H9 (cell line): ENCODE results near the gene SOWAHC. TPM values are rescaled to one million over a fixed set of nuclear protein-coding genes. Genes with fewer than 3 reads are reported as not detected.

Experiments used
- DNase-seq: peaks from one replicate; pipeline ENCODE4 v3.0.0-alpha.2; 2017
- H2AFZ ChIP-seq: one replicate; pipeline ENCODE4 v1.6.1; 2013; ENCODE audit warnings: mild to moderate bottlenecking, low read length, control low read depth, moderate library complexity
- H2AK5ac ChIP-seq: 2 replicates; pipeline ENCODE4 v1.6.1; 2013; ENCODE audit warnings: low read length, control low read depth, mixed read lengths; ENCODE audit not compliant: insufficient read length
- H2BK120ac ChIP-seq: one replicate; pipeline ENCODE4 v1.6.1; 2013; ENCODE audit warnings: low read depth, mild to moderate bottlenecking, low read length, control low read depth, inconsistent platforms; ENCODE audit not compliant: poor library complexity, severe bottlenecking
- H2BK12ac ChIP-seq: 2 replicates; pipeline ENCODE4 v1.6.1; 2013; ENCODE audit warnings: low read length, control low read depth, mixed read lengths, low read depth; ENCODE audit not compliant: insufficient read length
- H2BK15ac ChIP-seq: 2 replicates; pipeline ENCODE4 v1.6.1; 2013; ENCODE audit warnings: low read depth, low read length, control low read depth
- H2BK20ac ChIP-seq: one replicate; pipeline ENCODE4 v1.6.1; 2013; ENCODE audit warnings: low read depth, mild to moderate bottlenecking, low read length, control low read depth, inconsistent platforms; ENCODE audit not compliant: poor library complexity, severe bottlenecking
- H2BK5ac ChIP-seq: 2 replicates; pipeline ENCODE4 v1.6.1; 2013; ENCODE audit warnings: low read length, control low read depth, mixed read lengths; ENCODE audit not compliant: insufficient read length
- H3K14ac ChIP-seq: 2 replicates; pipeline ENCODE4 v1.6.1; 2013; ENCODE audit warnings: low read length, control low read depth; ENCODE audit not compliant: insufficient read depth
- H3K18ac ChIP-seq: 2 replicates; pipeline ENCODE4 v1.6.1; 2013; ENCODE audit warnings: low read depth, mild to moderate bottlenecking, mixed read lengths, low read length, control low read depth; ENCODE audit not compliant: insufficient read length
- H3K23ac ChIP-seq: 2 replicates; pipeline ENCODE4 v1.6.1; 2013; ENCODE audit warnings: low read length, control low read depth, mixed read lengths, low read depth; ENCODE audit not compliant: insufficient read length
- H3K23me2 ChIP-seq: 2 replicates; pipeline ENCODE4 v1.6.1; 2013; ENCODE audit warnings: low read depth, mild to moderate bottlenecking, mixed read lengths, low read length, control low read depth; ENCODE audit not compliant: insufficient read length, poor library complexity, severe bottlenecking
- H3K27ac ChIP-seq: 2 replicates; pipeline ENCODE4 v1.5.1; 2013; ENCODE audit warnings: low read length, control low read depth, mixed read lengths, low read depth; ENCODE audit not compliant: insufficient read length
- H3K27me3 ChIP-seq: 2 replicates; pipeline ENCODE4 v1.6.1; 2013; ENCODE audit warnings: low read length, control low read depth, inconsistent platforms; ENCODE audit not compliant: insufficient read depth
- H3K4ac ChIP-seq: 2 replicates; pipeline ENCODE4 v1.6.1; 2013; ENCODE audit warnings: low read depth, mild to moderate bottlenecking, control low read depth, inconsistent platforms, low read length, moderate library complexity
- H3K4me1 ChIP-seq: 2 replicates; pipeline ENCODE4 v1.6.1; 2013; ENCODE audit warnings: low read length, control low read depth, inconsistent platforms; ENCODE audit not compliant: insufficient read depth
- H3K4me2 ChIP-seq: 2 replicates; pipeline ENCODE4 v1.6.1; 2013; ENCODE audit warnings: low read length, control low read depth, mixed read lengths; ENCODE audit not compliant: insufficient read length, insufficient read depth
- H3K56ac ChIP-seq: 2 replicates; pipeline ENCODE4 v1.6.1; 2013; ENCODE audit warnings: low read depth, mild to moderate bottlenecking, mixed read lengths, low read length, control low read depth; ENCODE audit not compliant: insufficient read length
- H3K79me1 ChIP-seq: 2 replicates; pipeline ENCODE4 v1.6.1; 2013; ENCODE audit warnings: low read depth, mild to moderate bottlenecking, moderate library complexity, low read length, control low read depth, inconsistent platforms; ENCODE audit not compliant: insufficient read depth, poor library complexity, severe bottlenecking
- H3K79me2 ChIP-seq: 2 replicates; pipeline ENCODE4 v1.6.1; 2013; ENCODE audit warnings: low read length, control low read depth, inconsistent platforms; ENCODE audit not compliant: insufficient read depth
- H3K9ac ChIP-seq: 2 replicates; pipeline ENCODE4 v1.6.1; 2013; ENCODE audit warnings: low read length, control low read depth, mixed read lengths; ENCODE audit not compliant: insufficient read length; ENCODE audit errors: extremely low read depth
- H3K9me3 ChIP-seq: one replicate; pipeline ENCODE4 v1.6.1; 2013; ENCODE audit warnings: low read depth, low read length, inconsistent platforms; ENCODE audit not compliant: control insufficient read depth
- H3T11ph ChIP-seq: one replicate; pipeline ENCODE4 v1.6.1; 2013; ENCODE audit warnings: mild to moderate bottlenecking, low read length, control low read depth, inconsistent platforms
- H4K20me1 ChIP-seq: one replicate; pipeline ENCODE4 v1.6.1; 2013; ENCODE audit not compliant: control insufficient read depth, insufficient read length, insufficient read depth
- H4K5ac ChIP-seq: 2 replicates; pipeline ENCODE4 v1.6.1; 2013; ENCODE audit warnings: low read depth, mild to moderate bottlenecking, mixed read lengths, low read length, control low read depth; ENCODE audit not compliant: insufficient read length
- H4K8ac ChIP-seq: replicated peaks from 2 replicates; pipeline ENCODE4 v1.6.1; 2013; ENCODE audit warnings: low read length, control low read depth, mixed read lengths, low read depth; ENCODE audit not compliant: insufficient read length
- H4K91ac ChIP-seq: 2 replicates; pipeline ENCODE4 v1.6.1; 2013; ENCODE audit warnings: low read depth, mild to moderate bottlenecking, moderate library complexity, mixed read lengths, low read length, control low read depth; ENCODE audit not compliant: insufficient read length
- H3K27ac Mint-ChIP-seq, 3 experiments: 2 replicates in 2 of 3; 3 replicates in 1 of 3; pipeline ENCODE4 v1.8.0; 2020 to 2021; ENCODE audit warnings: mixed read lengths in 3 of 3, mild to moderate bottlenecking in 1 of 3, moderate library complexity in 1 of 3
- H3K27me3 Mint-ChIP-seq: 2 replicates; pipeline ENCODE4 v1.8.0; 2021; ENCODE audit warnings: low read depth, mild to moderate bottlenecking, moderate library complexity, mixed read lengths
- H3K36me3 Mint-ChIP-seq, 3 experiments: 2 replicates in 2 of 3; 3 replicates in 1 of 3; pipeline ENCODE4 v1.8.0; 2020 to 2021; ENCODE audit warnings: low read depth in 3 of 3, mixed read lengths in 3 of 3; ENCODE audit not compliant: insufficient read depth in 1 of 3
- H3K4me1 Mint-ChIP-seq, 2 experiments: 2 replicates each; pipeline ENCODE4 v1.8.0; 2020; ENCODE audit warnings: mixed read lengths in 2 of 2
- H3K4me3 Mint-ChIP-seq, 2 experiments: 2 replicates in 1 of 2; 3 replicates in 1 of 2; pipeline ENCODE4 v1.8.0; 2020 to 2021; ENCODE audit warnings: mild to moderate bottlenecking in 2 of 2, mixed read lengths in 2 of 2, moderate library complexity in 1 of 2
- H3K9me3 Mint-ChIP-seq, 2 experiments: 2 replicates in 1 of 2; 3 replicates in 1 of 2; pipeline ENCODE4 v1.8.0; 2020; ENCODE audit warnings: mild to moderate bottlenecking in 2 of 2, mixed read lengths in 2 of 2, moderate library complexity in 1 of 2
- WGBS: extraction: QIAGEN DNeasy Blood & Tissue Kit; methylation state at CpG from one replicate; pipeline ENCODE4 v1.1.7; 2013; ENCODE audit warnings: missing lambda C conversion rate, low lambda C conversion rate, mixed read lengths; ENCODE audit not compliant: insufficient read length; ENCODE audit errors: extremely low coverage; 5-methylcytosine and 5-hydroxymethylcytosine counted together
- total RNA-seq: library from RNA; stranded (reverse); gene quantifications from 2 replicates; pipeline ENCODE4 v1.2.1, GENCODE V29; 2021
- TF ChIP-seq, protein P1 (sequence below): fragments of 200-600 bp; sonication (generic); conservative IDR thresholded peaks from 3 replicates; pipeline ENCODE4 v1.8.0; 2021; ENCODE audit warnings: antibody characterized with exemption, mild to moderate bottlenecking

Gene SOWAHC
- total RNA-seq, 1 experiment from 2014 or later, result 20.1 TPM

DNA sequence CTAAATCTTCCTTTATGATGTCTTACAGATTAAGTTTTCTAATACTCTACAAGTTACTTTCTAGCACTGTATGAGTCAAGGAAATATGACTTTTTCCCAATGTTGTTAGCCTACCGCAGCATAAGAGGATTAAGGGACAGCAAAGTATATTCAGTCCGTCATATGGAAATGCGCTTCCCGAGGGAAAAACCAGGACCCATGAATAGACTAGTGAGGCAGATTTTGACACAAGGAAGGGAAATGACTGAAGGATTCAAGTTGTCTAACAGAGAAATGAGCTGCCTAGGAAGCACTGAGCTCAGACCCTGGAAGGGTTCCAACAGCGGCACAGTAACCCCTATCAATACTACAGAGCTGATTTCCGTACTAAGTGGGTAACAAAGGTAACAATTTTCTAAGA, 12.4 kb upstream of the SOWAHC start:
- Histone ChIP-seq H3K79me2 (peaks cover 23% of the 10 kb centered on the region; the same call in 1 of the 2 replicates), H3K56ac (no peak overlapping the region), H3K9ac (no peak overlapping the region), H3K23ac (no peak overlapping the region), H3K14ac (no peak overlapping the region), H2BK5ac (no peak overlapping the region), H3K27ac (no peak overlapping the region), H3K4me1 (peaks cover 9% of the 10 kb centered on the region; the same call in 1 of the 2 replicates), H4K20me1 (no peaks in the 10 kb centered on the region), H2AFZ (no peak overlapping the region), H3K79me1 (peaks cover 22% of the 10 kb centered on the region), H2AK5ac (no peak overlapping the region), H3K9me3 (no peaks in the 10 kb centered on the region), H4K91ac (no peak overlapping the region), H3K18ac (no peak overlapping the region), H2BK15ac (no peak overlapping the region), H4K8ac (no peak overlapping the region), H3T11ph (no peak overlapping the region), H2BK120ac (no peak overlapping the region), H3K4me2 (no peak overlapping the region), H2BK20ac (no peak overlapping the region), H4K5ac (no peak overlapping the region), H3K23me2 (no peaks in the 10 kb centered on the region), H2BK12ac (no peak overlapping the region), H3K27me3 (no peaks in the 10 kb centered on the region), H3K4ac (no peak overlapping the region)
- no peak for DNase-seq
- Mint-ChIP-seq H3K4me3 (peak overlapping the region in 1 of 2 experiments; percentile 15; a peak in 1 of 5 replicates), H3K36me3 (peaks cover 0 to 13% (median 2%) of the 10 kb centered on the region in 3 experiments; a peak in 4 of 7 replicates), H3K9me3 (no peaks in the 10 kb centered on the region), H3K4me1 (peaks cover 27 to 35% of the 10 kb centered on the region in 2 experiments), H3K27ac (peak overlapping the region; percentile 6 to 67 (median 27); a peak in 3 of 7 replicates), H3K27me3 (no peaks in the 10 kb centered on the region)
- TF ChIP-seq, protein P1, sequence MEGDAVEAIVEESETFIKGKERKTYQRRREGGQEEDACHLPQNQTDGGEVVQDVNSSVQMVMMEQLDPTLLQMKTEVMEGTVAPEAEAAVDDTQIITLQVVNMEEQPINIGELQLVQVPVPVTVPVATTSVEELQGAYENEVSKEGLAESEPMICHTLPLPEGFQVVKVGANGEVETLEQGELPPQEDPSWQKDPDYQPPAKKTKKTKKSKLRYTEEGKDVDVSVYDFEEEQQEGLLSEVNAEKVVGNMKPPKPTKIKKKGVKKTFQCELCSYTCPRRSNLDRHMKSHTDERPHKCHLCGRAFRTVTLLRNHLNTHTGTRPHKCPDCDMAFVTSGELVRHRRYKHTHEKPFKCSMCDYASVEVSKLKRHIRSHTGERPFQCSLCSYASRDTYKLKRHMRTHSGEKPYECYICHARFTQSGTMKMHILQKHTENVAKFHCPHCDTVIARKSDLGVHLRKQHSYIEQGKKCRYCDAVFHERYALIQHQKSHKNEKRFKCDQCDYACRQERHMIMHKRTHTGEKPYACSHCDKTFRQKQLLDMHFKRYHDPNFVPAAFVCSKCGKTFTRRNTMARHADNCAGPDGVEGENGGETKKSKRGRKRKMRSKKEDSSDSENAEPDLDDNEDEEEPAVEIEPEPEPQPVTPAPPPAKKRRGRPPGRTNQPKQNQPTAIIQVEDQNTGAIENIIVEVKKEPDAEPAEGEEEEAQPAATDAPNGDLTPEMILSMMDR, result no peak
- WGBS, result no CpG with 5 or more reads among the region's 6 CpGs
